Measurements from ENCODE around the gene OSBPL2. TPM values are rescaled to one million over a fixed set of nuclear protein-coding genes. Genes with fewer than 3 reads are reported as not detected.

Gene OSBPL2
- total RNA-seq, 1 donor from 2014 or later: 25.0 TPM

- H3K4me1 ChIP-seq: no peaks in the 10 kb centered on the region
- H3K27me3 ChIP-seq: no peaks in the 10 kb centered on the region
- H3K36me3 ChIP-seq: peaks cover 65 to 76% of the 10 kb centered on the region in 2 donors
- H3K27ac ChIP-seq: no peak overlapping the region
- no peak for DNase-seq (ENCODE audit: low spot score in 2 of 2)
- no peak overlapping the region for H3K4me3 ChIP-seq
- no peak for TF ChIP-seq CTCF (IDR thresholded peaks at IDR 0.05)
- intact Hi-C loops (cut with DNase I): no loop called here
- H3K9me3 ChIP-seq: no peaks in the 10 kb centered on the region
These were observed 43.0 kb downstream of the OSBPL2 start for GRCh38 chr20:62281161-62281933.

DNA sequence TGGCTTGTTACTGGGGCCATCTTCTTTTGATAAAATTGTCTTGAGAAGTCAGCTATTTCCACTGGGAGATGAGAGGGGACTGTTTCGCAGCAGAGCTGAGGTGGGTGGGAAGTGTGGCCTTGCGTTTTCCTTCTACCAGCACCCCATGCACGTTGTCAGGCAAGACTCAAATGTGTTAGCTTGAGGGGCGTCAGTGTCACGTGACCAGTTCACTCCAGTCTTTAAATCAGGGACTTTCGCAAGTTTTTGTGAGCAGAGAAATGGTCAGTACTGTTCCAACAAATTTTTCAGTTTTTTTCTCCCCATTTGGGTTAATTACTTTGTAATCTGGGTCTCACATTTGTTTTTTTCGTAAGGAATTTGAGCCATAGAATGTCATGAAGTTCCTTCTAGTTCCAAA is 43.8 kb downstream of the OSBPL2 start:
- Histone ChIP-seq H3K27me3 (no peaks in the 10 kb centered on the region), H3K27ac (no peak overlapping the region), H3K4me3 (no peak overlapping the region), H3K36me3 (peaks cover 71 to 83% of the 10 kb centered on the region in 2 donors), H3K9me3 (no peaks in the 10 kb centered on the region), H3K4me1 (no peaks in the 10 kb centered on the region)
- TF ChIP-seq CTCF (IDR thresholded peaks at IDR 0.05): no peak
- intact Hi-C loops (cut with DNase I): no loop called here
- DNase-seq (ENCODE audit: low spot score in 2 of 2): no peak

DNA sequence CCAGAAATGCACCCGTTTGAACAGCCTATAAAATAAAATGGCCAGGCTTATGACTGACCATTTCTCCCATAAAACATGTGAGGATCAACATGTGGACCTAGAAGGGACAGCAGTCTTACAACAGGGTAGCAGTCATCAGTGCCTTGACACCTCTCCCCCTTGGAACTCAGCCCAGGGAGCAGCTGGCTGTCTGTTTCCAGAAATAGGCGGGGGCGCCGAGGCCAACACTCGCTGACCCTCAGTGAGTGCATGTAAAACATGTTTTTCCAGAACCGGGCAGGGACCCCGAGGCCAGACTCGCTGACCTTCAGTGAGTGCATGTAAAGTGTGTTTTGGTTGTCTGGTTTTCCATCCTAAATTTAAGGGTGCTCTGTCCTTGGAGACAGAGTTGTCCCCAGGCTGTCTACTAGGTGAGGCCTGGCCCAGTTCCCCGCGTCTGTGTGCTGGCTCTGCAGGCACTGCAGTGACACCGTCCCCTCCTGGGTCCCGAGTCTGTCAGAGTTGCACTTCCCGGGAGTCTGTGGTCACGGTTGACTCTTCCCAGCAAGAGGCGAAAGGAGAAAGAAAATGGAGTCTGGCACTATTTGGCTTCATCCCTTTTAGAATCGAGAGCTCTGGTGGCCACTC is 44.7 kb downstream of the OSBPL2 start:
- no peak for TF ChIP-seq CTCF (IDR thresholded peaks at IDR 0.05)
- no peaks in the 10 kb centered on the region for H3K4me1 ChIP-seq
- peaks cover 71 to 92% of the 10 kb centered on the region in 2 donors for H3K36me3 ChIP-seq
- H3K4me3 ChIP-seq: no peak overlapping the region
- H3K27ac ChIP-seq: no peak overlapping the region
- no peaks in the 10 kb centered on the region for H3K27me3 ChIP-seq
- intact Hi-C loops (cut with DNase I): no loop called here
- no peak for DNase-seq (ENCODE audit: low spot score in 2 of 2)
- no peaks in the 10 kb centered on the region for H3K9me3 ChIP-seq

GRCh38 chr20:62284448-62284847 is 46.1 kb downstream of the OSBPL2 start:
- no peak for DNase-seq (ENCODE audit: low spot score in 2 of 2)
- intact Hi-C loops (cut with DNase I): no loop called here
- Histone ChIP-seq H3K36me3 (peaks cover 73 to 95% of the 10 kb centered on the region in 2 donors), H3K27me3 (no peaks in the 10 kb centered on the region), H3K4me1 (no peaks in the 10 kb centered on the region), H3K27ac (no peak overlapping the region), H3K9me3 (no peaks in the 10 kb centered on the region), H3K4me3 (no peak overlapping the region)
- no peak for TF ChIP-seq CTCF (IDR thresholded peaks at IDR 0.05)

DNA sequence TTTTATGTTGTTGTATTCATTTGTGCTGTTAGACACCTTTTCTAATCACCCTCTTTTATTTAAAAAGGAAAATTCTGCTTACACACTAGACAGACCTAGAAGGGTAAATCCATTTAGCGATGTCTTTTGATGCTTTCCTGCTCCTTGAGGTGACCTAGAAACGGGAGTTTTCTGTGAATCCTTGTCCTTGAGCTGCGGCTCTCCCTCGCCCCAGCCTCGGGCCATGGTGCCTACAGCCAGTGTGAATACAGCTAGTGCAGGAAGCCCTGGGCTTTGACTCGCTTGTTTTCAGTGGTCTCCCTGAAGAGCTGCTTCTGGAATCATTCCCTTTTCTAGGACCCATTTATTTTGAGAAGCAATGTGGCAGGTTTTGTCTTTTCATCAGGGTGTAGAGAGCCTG is 46.8 kb downstream of the OSBPL2 start:
- no peak for TF ChIP-seq CTCF (IDR thresholded peaks at IDR 0.05)
- peaks cover 72 to 95% of the 10 kb centered on the region in 2 donors for H3K36me3 ChIP-seq
- H3K27ac ChIP-seq: no peak overlapping the region
- no peaks in the 10 kb centered on the region for H3K4me1 ChIP-seq
- no peaks in the 10 kb centered on the region for H3K27me3 ChIP-seq
- no peak overlapping the region for H3K4me3 ChIP-seq
- DNase-seq (ENCODE audit: low spot score in 2 of 2): no peak
- intact Hi-C loops (cut with DNase I): no loop called here
- H3K9me3 ChIP-seq: no peaks in the 10 kb centered on the region
